ENCODE results near the gene CRIP2.

The CRIP2 gene

GRCh38 chr14:105465209-105466031 lies 9.2 kb upstream of the CRIP2 start:
- DNase-seq: no peak

- no peak for DNase-seq
Measured at GRCh38 chr14:105466531-105467248, 7.9 kb upstream of the CRIP2 start.

GRCh38 chr14:105467249-105467941 lies 7.2 kb upstream of the CRIP2 start:
- no peak for DNase-seq

- no peak for DNase-seq
Measured at GRCh38 chr14:105467942-105468471, 6.6 kb upstream of the CRIP2 start.

GRCh38 chr14:105468621-105469241 lies 5.9 kb upstream of the CRIP2 start:
- no peak for DNase-seq

GRCh38 chr14:105469456-105470349 lies 4.9 kb upstream of the CRIP2 start:
- no peak for DNase-seq

GRCh38 chr14:105470350-105471296 lies 4.0 kb upstream of the CRIP2 start:
- DNase-seq: no peak

GRCh38 chr14:105471297-105471821 lies 3.3 kb upstream of the CRIP2 start:
- no peak for DNase-seq

GRCh38 chr14:105471823-105472485 lies 2.7 kb upstream of the CRIP2 start:
- no peak for DNase-seq

- DNase-seq: no peak
Measured at GRCh38 chr14:105472486-105472991, 2.1 kb upstream of the CRIP2 start.

- DNase-seq: no peak
Measured at GRCh38 chr14:105473033-105473676, 1.5 kb upstream of the CRIP2 start.

GRCh38 chr14:105473677-105474482 lies 741 bp upstream of the CRIP2 start:
- DNase-seq: peak; percentile 58

- no peak for DNase-seq
Measured at GRCh38 chr14:105475269-105476096, 862 bp downstream of the CRIP2 start.

- DNase-seq: no peak
Measured at GRCh38 chr14:105476097-105476830, 1.6 kb downstream of the CRIP2 start.

- no peak for DNase-seq
Measured at GRCh38 chr14:105476831-105477659, 2.4 kb downstream of the CRIP2 start.
